H1 (cell line): ENCODE data around the gene GALNT2. TPM values are rescaled to one million over a fixed set of nuclear protein-coding genes. Genes with fewer than 3 reads are reported as not detected.

Source experiments
- CTCF ChIA-PET: fragments of 300-600 bp; sonication (Branson Sonifier 250); formaldehyde crosslinking; loops from one replicate; lab custom pipeline; 2021; ENCODE audit not compliant: partially characterized antibody; lab: Charles Lee
- POLR2A ChIA-PET: fragments of 300-600 bp; sonication (Branson Sonifier 250); formaldehyde crosslinking; loops from one replicate; lab custom pipeline; 2021; ENCODE audit warnings: inconsistent platforms; ENCODE audit not compliant: partially characterized antibody; lab: Charles Lee
- DNase-seq, 2 experiments: peaks; one replicate each; pipeline versions ENCODE4 v3.0.0 to v3.0.0-alpha.2; 2010 to 2022; ENCODE audit warnings: low spot score in 2 of 2, low read depth in 1 of 2, mixed read lengths in 1 of 2
- FAIRE-seq: peaks from 2 replicates; lab custom pipeline; 2011; peaks lifted over from hg19 to GRCh38; lab: Jason Lieb, UNC
- H2AFZ ChIP-seq: 2 replicates; pipeline ENCODE4 v1.8.1; 2012; ENCODE audit warnings: low read length, inconsistent platforms
- H2AK5ac ChIP-seq: 2 replicates; pipeline ENCODE4 v1.6.1; 2013; ENCODE audit warnings: low read depth, low read length
- H2BK120ac ChIP-seq: replicated peaks from 2 replicates; pipeline ENCODE3; 2013; ENCODE audit warnings: low read depth, low read length, inconsistent platforms
- H2BK12ac ChIP-seq: 2 replicates; pipeline ENCODE4 v1.6.1; 2013; ENCODE audit warnings: low read depth, low read length
- H2BK15ac ChIP-seq: 2 replicates; pipeline ENCODE4 v1.6.1; 2013; ENCODE audit warnings: low read length
- H2BK20ac ChIP-seq: 2 replicates; pipeline ENCODE4 v1.6.1; 2013; ENCODE audit warnings: low read length
- H2BK5ac ChIP-seq: 2 replicates; pipeline ENCODE4 v1.6.1; 2013; ENCODE audit warnings: low read depth, low read length
- H3K14ac ChIP-seq: 2 replicates; pipeline ENCODE4 v1.6.1; 2013; ENCODE audit warnings: inconsistent platforms; ENCODE audit not compliant: insufficient read length
- H3K18ac ChIP-seq: 2 replicates; pipeline ENCODE4 v1.6.1; 2013; ENCODE audit warnings: low read length; ENCODE audit errors: extremely low read depth
- H3K23ac ChIP-seq: 2 replicates; pipeline ENCODE4 v1.6.1; 2013; ENCODE audit warnings: inconsistent platforms; ENCODE audit not compliant: insufficient read length
- H3K23me2 ChIP-seq: 2 replicates; pipeline ENCODE4 v1.6.1; 2013; ENCODE audit warnings: low read depth, low read length
- H3K27ac ChIP-seq: 2 replicates; pipeline ENCODE4 v1.6.1; 2011; ENCODE audit warnings: low read depth, low read length, inconsistent platforms
- H3K27me3 ChIP-seq, 4 experiments: replicated peaks in 1 of 4; 1 replicate in 1 of 4; 2 replicates in 3 of 4; pipeline versions ENCODE4 v1.6.1 to v1.8.1; 2011 to 2013; ENCODE audit warnings: low read length in 3 of 4, mild to moderate bottlenecking in 3 of 4, inconsistent platforms in 2 of 4, mixed read lengths in 2 of 4, moderate library complexity in 1 of 4; ENCODE audit not compliant: control insufficient read depth in 3 of 4, insufficient read depth in 3 of 4; ENCODE audit errors: extremely low read depth in 1 of 4
- H3K36me3 ChIP-seq, 4 experiments: 2 replicates each; pipeline versions ENCODE4 v1.6.1 to v1.8.1; 2011 to 2013; ENCODE audit warnings: mild to moderate bottlenecking in 4 of 4, low read length in 3 of 4, moderate library complexity in 2 of 4, control low read depth in 1 of 4, inconsistent platforms in 1 of 4; ENCODE audit not compliant: insufficient read depth in 4 of 4, control insufficient read depth in 2 of 4
- H3K4ac ChIP-seq: replicated peaks from 2 replicates; pipeline ENCODE3; 2013; ENCODE audit warnings: low read length, low read depth, mixed read lengths, inconsistent platforms; ENCODE audit not compliant: insufficient read length
- H3K4me1 ChIP-seq, 4 experiments: replicated peaks in 1 of 4; 1 replicate in 1 of 4; 2 replicates in 3 of 4; pipeline versions ENCODE4 v1.6.1 to v1.8.1; 2011 to 2013; ENCODE audit warnings: low read length in 3 of 4, inconsistent platforms in 2 of 4, mixed read lengths in 1 of 4; ENCODE audit not compliant: insufficient read depth in 4 of 4, control insufficient read depth in 3 of 4
- H3K4me2 ChIP-seq, 2 experiments: 2 replicates each; pipeline versions ENCODE4 v1.6.1 to v1.8.1; 2011 to 2013; ENCODE audit warnings: low read depth in 2 of 2, low read length in 2 of 2, control low read depth in 1 of 2, inconsistent platforms in 1 of 2, mild to moderate bottlenecking in 1 of 2; ENCODE audit not compliant: insufficient read depth in 1 of 2
- H3K4me3 ChIP-seq, 4 experiments: fragments of 200-600, 300-600 bp in 1 of 4; sonication (generic), shearing (Covaris generic), sonication (Bioruptor Twin) in 1 of 4; 2 replicates each; pipeline versions ENCODE4 v1.5.1 to v1.8.1; 2011 to 2016; ENCODE audit warnings: low read length in 4 of 4, low read depth in 3 of 4, control low read depth in 2 of 4, inconsistent platforms in 2 of 4, mild to moderate bottlenecking in 2 of 4, mixed read lengths in 1 of 4, moderate library complexity in 1 of 4; ENCODE audit not compliant: insufficient read depth in 2 of 4; ENCODE audit errors: extremely low read depth in 1 of 4
- H3K56ac ChIP-seq: replicated peaks from 2 replicates; pipeline ENCODE3; 2013; ENCODE audit warnings: low read depth, mild to moderate bottlenecking, mixed read lengths, low read length, inconsistent platforms; ENCODE audit not compliant: insufficient read length
- H3K79me1 ChIP-seq: 2 replicates; pipeline ENCODE4 v1.6.1; 2013; ENCODE audit warnings: low read depth, low read length, control low read depth
- H3K79me2 ChIP-seq, 2 experiments: 2 replicates each; pipeline versions ENCODE4 v1.6.1 to v1.8.1; 2012 to 2013; ENCODE audit warnings: low read length in 2 of 2, mild to moderate bottlenecking in 2 of 2, inconsistent platforms in 1 of 2; ENCODE audit not compliant: insufficient read depth in 2 of 2, control insufficient read depth in 1 of 2
- H3K9ac ChIP-seq, 4 experiments: replicated peaks in 1 of 4; 1 replicate in 1 of 4; 2 replicates in 3 of 4; pipeline versions ENCODE4 v1.6.1 to v1.8.1; 2011 to 2013; ENCODE audit warnings: low read depth in 3 of 4, low read length in 3 of 4, control low read depth in 2 of 4, mild to moderate bottlenecking in 2 of 4, moderate library complexity in 2 of 4, inconsistent platforms in 1 of 4; ENCODE audit errors: extremely low read depth in 1 of 4
- H3K9me3 ChIP-seq, 2 experiments: 2 replicates each; pipeline versions ENCODE4 v1.6.1 to v1.8.1; 2012 to 2013; ENCODE audit warnings: mild to moderate bottlenecking in 2 of 2, moderate library complexity in 2 of 2, control low read depth in 1 of 2, inconsistent platforms in 1 of 2, low read depth in 1 of 2, low read length in 1 of 2, mixed read lengths in 1 of 2; ENCODE audit not compliant: insufficient read depth in 2 of 2
- H4K20me1 ChIP-seq, 2 experiments: replicated peaks in 1 of 2; 2 replicates each; pipeline versions ENCODE3 to v1.8.1; 2011 to 2013; ENCODE audit warnings: inconsistent platforms in 2 of 2, low read length in 2 of 2, mild to moderate bottlenecking in 1 of 2; ENCODE audit not compliant: insufficient read depth in 2 of 2, control insufficient read depth in 1 of 2
- H4K5ac ChIP-seq: 2 replicates; pipeline ENCODE4 v1.6.1; 2013; ENCODE audit warnings: low read length, low read depth, mixed read lengths, inconsistent platforms; ENCODE audit not compliant: insufficient read length
- H4K8ac ChIP-seq: 2 replicates; pipeline ENCODE4 v1.8.0; 2013; ENCODE audit warnings: mild to moderate bottlenecking, moderate library complexity, low read length, inconsistent platforms; ENCODE audit not compliant: insufficient read depth; ENCODE audit errors: extremely low read depth
- H4K91ac ChIP-seq: replicated peaks from 2 replicates; pipeline ENCODE3; 2013; ENCODE audit warnings: low read length, mixed read lengths, inconsistent platforms; ENCODE audit not compliant: insufficient read length
- ATF3 ChIP-seq: IDR thresholded peaks from 2 replicates; pipeline ENCODE4 v1.6.1; 2011; ENCODE audit warnings: low read depth, mild to moderate bottlenecking, low read length; ENCODE audit not compliant: insufficient read depth
- CTBP2 ChIP-seq: IDR thresholded peaks from 2 replicates; pipeline ENCODE4 v1.7.0; 2011; ENCODE audit warnings: borderline replicate concordance, mild to moderate bottlenecking, moderate library complexity, mixed read lengths, low read length; ENCODE audit not compliant: insufficient read depth, insufficient read length
- EP300 ChIP-seq, 2 experiments: IDR thresholded peaks; 1 replicate in 1 of 2; 2 replicates in 1 of 2; pipeline ENCODE4 v1.6.1; 2011 to 2012; ENCODE audit warnings: low read depth in 2 of 2, low read length in 2 of 2, mild to moderate bottlenecking in 2 of 2, borderline replicate concordance in 1 of 2, inconsistent platforms in 1 of 2, moderate library complexity in 1 of 2
- GTF2F1 ChIP-seq: IDR thresholded peaks from 2 replicates; pipeline ENCODE4 v1.6.1; 2012; ENCODE audit warnings: low read depth, low read length, improper control_type of control experiment, borderline replicate concordance
- JUN ChIP-seq: IDR thresholded peaks from 2 replicates; pipeline ENCODE4 v1.6.1; 2011; ENCODE audit warnings: low read depth, mild to moderate bottlenecking, improper control_type of control experiment, low read length
- KDM1A ChIP-seq: fragments of 200-600, 300-600 bp; sonication (generic); IDR thresholded peaks from 2 replicates; pipeline ENCODE4 v1.7.1; 2016; ENCODE audit warnings: mild to moderate bottlenecking, low read length, borderline replicate concordance
- POU5F1 ChIP-seq: IDR thresholded peaks from 2 replicates; pipeline ENCODE4 v1.6.1; 2011; ENCODE audit warnings: low read depth, mild to moderate bottlenecking, low read length, moderate library complexity
- TAF7 ChIP-seq: optimal IDR thresholded peaks from 2 replicates; pipeline ENCODE3; 2011; ENCODE audit warnings: low read depth, mild to moderate bottlenecking, inconsistent platforms, low read length, moderate library complexity, borderline replicate concordance
- TBP ChIP-seq: IDR thresholded peaks from 2 replicates; pipeline ENCODE4 v1.6.1; 2011; ENCODE audit warnings: low read depth, low read length, improper control_type of control experiment
- USF2 ChIP-seq: IDR thresholded peaks from 2 replicates; pipeline ENCODE4 v1.6.1; 2011; ENCODE audit warnings: low read length, improper control_type of control experiment
- WGBS, 2 experiments: shearing (Covaris generic) in 1 of 2; methylation state at CpG; one replicate each; pipeline versions ENCODE4 v1.1.6 to v1.1.7; 2013 to 2015; ENCODE audit warnings: low lambda C conversion rate in 2 of 2, mixed read lengths in 2 of 2, inconsistent platforms in 1 of 2, low coverage in 1 of 2, missing lambda C conversion rate in 1 of 2; ENCODE audit not compliant: insufficient replicate concordance in 2 of 2, insufficient coverage in 1 of 2, insufficient read length in 1 of 2; ENCODE audit errors: extremely low coverage in 1 of 2, missing lambda C conversion rate in 1 of 2; 5-methylcytosine and 5-hydroxymethylcytosine counted together
- polyA plus RNA-seq, 7 experiments: library from polyadenylated mRNA; depleted of rRNA in 3 of 7; stranded (reverse) in 5 of 7; unstranded in 2 of 7; fragments of >200 nt in 5 of 7; fragments of 200-250 nt in 2 of 7; gene quantifications; 1 replicate in 5 of 7; 2 replicates in 1 of 7; 4 replicates in 1 of 7; pipeline versions ENCODE4 v1.2.1 to v1.2.3, GENCODE V29; 2011 to 2013; ENCODE audit warnings: missing spikeins in 2 of 7, mixed read lengths in 2 of 7
- total RNA-seq: library from RNA; stranded (reverse); fragmentation: NEBNext Ultra II Directional; extraction: Animal tissue kit (Norgen Biotek cat#: 25700); gene quantifications from 2 replicates; pipeline ENCODE4 v1.2.1, GENCODE V29; 2021

GALNT2 gene
- total and polyA plus RNA-seq, 2 of the 8 experiments (the other 6 are each of a cell fraction or from before 2014, with no cell fraction given): 34.5 to 75.3 TPM

- CTCF ChIA-PET: interaction anchor here (1.3 kb wide), 1 partner anchor 9 kb away, joined by 4 read pairs; no protein-coding TSS in a partner anchor
- H4K5ac ChIP-seq: no peak overlapping the region
- no peak for TF ChIP-seq ATF3
- TF ChIP-seq POU5F1: no peak
- TF ChIP-seq KDM1A: no peak
- TF ChIP-seq JUN: no peak
- no peak for TF ChIP-seq CTBP2
- no peak for TF ChIP-seq GTF2F1
- no peak for TF ChIP-seq TAF7
- TF ChIP-seq USF2: no peak
- TF ChIP-seq EP300 (IDR thresholded peaks at IDR 0.05; ENCODE audit: borderline replicate concordance in 1 of 2, low read depth in 2 of 2, low read length in 2 of 2): no peak
- no peak for TF ChIP-seq TBP
These were observed 232.4 kb downstream of the GALNT2 start for GRCh38 chr1:230299191-230300006.

More at GRCh38 chr1:230299191-230300006, 232.4 kb downstream of the GALNT2 start:
- H4K8ac ChIP-seq: no peak overlapping the region
- H3K9me3 ChIP-seq: no peaks in the 10 kb centered on the region
- no peak overlapping the region for H4K91ac ChIP-seq
- no peak overlapping the region for H3K56ac ChIP-seq
- no peak overlapping the region for H2BK15ac ChIP-seq
- no peaks in the 10 kb centered on the region for H3K79me2 ChIP-seq
- H3K27ac ChIP-seq: no peak overlapping the region
- H3K23me2 ChIP-seq: no peaks in the 10 kb centered on the region
- no peak overlapping the region for H3K4me3 ChIP-seq
- H3K79me1 ChIP-seq: no peaks in the 10 kb centered on the region
- no peaks in the 10 kb centered on the region for H4K20me1 ChIP-seq
- H3K4me1 ChIP-seq: peaks cover 0 to 5% (median 0%) of the 10 kb centered on the region in 4 experiments; a peak in 1 of 7 replicates
- H3K14ac ChIP-seq: no peak overlapping the region
- no peaks in the 10 kb centered on the region for H3K36me3 ChIP-seq
- no peaks in the 10 kb centered on the region for H3K27me3 ChIP-seq
- H2BK20ac ChIP-seq: no peak overlapping the region
- POLR2A ChIA-PET: no interaction called here
- DNase-seq (no peak), FAIRE-seq (no peak)
- H3K9ac ChIP-seq: no peak overlapping the region
- 88% methylated on average over 15 of the region's 15 CpGs; no CpG with 5 or more reads in 1 of the 2 experiments for WGBS, 2 experiments
- no peak overlapping the region for H2BK120ac ChIP-seq
- 0 out of 2 replicates have a peak overlapping the region, but pooled peaks have one; percentile 15 for H2AFZ ChIP-seq
- no peak overlapping the region for H2AK5ac ChIP-seq
- H3K23ac ChIP-seq: no peak overlapping the region
- no peak overlapping the region for H2BK5ac ChIP-seq
- H2BK12ac ChIP-seq: no peak overlapping the region
- H3K4me2 ChIP-seq: no peak overlapping the region
- H3K18ac ChIP-seq: no peak overlapping the region
- H3K4ac ChIP-seq: no peak overlapping the region
